GM12873 (cell line): ENCODE measurements around the gene CKMT1B.
"Not testable (repeated sequence)": the region's sequence is repeated elsewhere in the genome, so short reads cannot be mapped to it uniquely, and the experiment has no call there.

Source experiments
- CTCF ChIP-seq: IDR thresholded peaks from 2 replicates; pipeline ENCODE4 v1.5.1; 2012; ENCODE audit warnings: low read depth, mild to moderate bottlenecking, moderate library complexity, low read length, control low read depth; ENCODE audit not compliant: insufficient read depth; ENCODE audit errors: missing control alignments

Gene CKMT1B

GRCh38 chr15:43589778-43590466 is 3.9 kb upstream of the CKMT1B start, which contains the start of gene PPIP5K1:
PPIP5K1 (minus strand) TSS chr15:43590208; CDS start chr15:43584504, 5,704 bp downstream.
- not testable (repeated sequence) for TF ChIP-seq CTCF

GRCh38 chr15:43618700-43619099 is 24.9 kb downstream of the CKMT1B start, which contains the start of gene STRC:
STRC (minus strand) TSS chr15:43618800; CDS start chr15:43618722, 78 bp downstream.
- not testable (repeated sequence) for TF ChIP-seq CTCF

- no peak for TF ChIP-seq CTCF
Observed at GRCh38 chr15:43625106-43625505, 31.3 kb downstream of the CKMT1B start.
